GM19099 (cell line): ENCODE measurements around the gene CDK5RAP3.

Experiments used
- POLR2A ChIP-seq: IDR thresholded peaks from 3 replicates; pipeline ENCODE4 v1.6.1; 2011; ENCODE audit warnings: low read depth; ENCODE audit not compliant: insufficient read length; ENCODE audit errors: extremely low read depth

CDK5RAP3 gene

GRCh38 chr17:47982645-47983390 is 11.9 kb downstream of the CDK5RAP3 start:
- no peak for TF ChIP-seq POLR2A

- no peak for TF ChIP-seq POLR2A
These were observed 12.7 kb downstream of the CDK5RAP3 start for GRCh38 chr17:47983492-47984223.

GRCh38 chr17:47986520-47986919 is 15.6 kb downstream of the CDK5RAP3 start:
- no peak for TF ChIP-seq POLR2A

GRCh38 chr17:47987240-47987835 is 16.4 kb downstream of the CDK5RAP3 start:
- no peak for TF ChIP-seq POLR2A

GRCh38 chr17:47989159-47989558 is 18.2 kb downstream of the CDK5RAP3 start:
- TF ChIP-seq POLR2A: no peak

GRCh38 chr17:47989700-47990099 is 18.8 kb downstream of the CDK5RAP3 start:
- no peak for TF ChIP-seq POLR2A

- TF ChIP-seq POLR2A: no peak
These were observed 20.2 kb downstream of the CDK5RAP3 start for GRCh38 chr17:47990962-47991731.

GRCh38 chr17:47992216-47992615 is 21.3 kb downstream of the CDK5RAP3 start:
- no peak for TF ChIP-seq POLR2A

GRCh38 chr17:47993031-47993564 is 22.2 kb downstream of the CDK5RAP3 start:
- TF ChIP-seq POLR2A: no peak

- no peak for TF ChIP-seq POLR2A
These were observed 23.1 kb downstream of the CDK5RAP3 start for GRCh38 chr17:47993964-47994363.

GRCh38 chr17:47994724-47995123 is 23.8 kb downstream of the CDK5RAP3 start:
- no peak for TF ChIP-seq POLR2A

GRCh38 chr17:47995241-47995935 is 24.5 kb downstream of the CDK5RAP3 start:
- no peak for TF ChIP-seq POLR2A

- no peak for TF ChIP-seq POLR2A
These were observed 25.3 kb downstream of the CDK5RAP3 start for GRCh38 chr17:47996201-47996600.

- no peak for TF ChIP-seq POLR2A
These were observed 26.7 kb downstream of the CDK5RAP3 start for GRCh38 chr17:47997586-47997985.
